Right renal pelvis (tissue), 4 donors: Measurements from ENCODE around the gene PLA2G7. TPM values are rescaled to one million over a fixed set of nuclear protein-coding genes. Genes with fewer than 3 reads are reported as not detected.

Experiments
- DNase-seq, 4 donors: peaks; one replicate each; pipeline ENCODE4 v3.0.0-alpha.2; 2013; ENCODE audit warnings: low read depth in 4 of 4, low spot score in 3 of 4, missing footprints in 1 of 4
- polyA plus RNA-seq, 4 donors: library from polyadenylated mRNA; unstranded; fragments of 120-200 nt; gene quantifications; one replicate each; pipeline ENCODE4 v1.2.1, GENCODE V29; 2013; ENCODE audit not compliant: insufficient read length in 4 of 4

Gene PLA2G7
- polyA plus RNA-seq, 4 donors = 2.6 to 3.1 (median 3.1) TPM

- no peak for DNase-seq
These were observed 44.9 kb downstream of the PLA2G7 start for GRCh38 chr6:46690141-46690755.

- no peak for DNase-seq
These were observed 45.5 kb downstream of the PLA2G7 start for GRCh38 chr6:46689657-46690056.

GRCh38 chr6:46688966-46689335 is 46.2 kb downstream of the PLA2G7 start:
- no peak for DNase-seq

GRCh38 chr6:46688117-46688965 is 46.8 kb downstream of the PLA2G7 start:
- no peak for DNase-seq

GRCh38 chr6:46687619-46688097 is 47.5 kb downstream of the PLA2G7 start, which contains the start of gene TDRD6:
TDRD6 (plus strand) TSS chr6:46687885; CDS start chr6:46688129, 244 bp downstream.
- no peak for DNase-seq

- DNase-seq = no peak
These were observed 50.4 kb downstream of the PLA2G7 start for GRCh38 chr6:46684771-46685170.

GRCh38 chr6:46677314-46677654 is 57.9 kb downstream of the PLA2G7 start:
- no peak for DNase-seq

GRCh38 chr6:46676604-46677313 is 58.4 kb downstream of the PLA2G7 start:
- no peak for DNase-seq

GRCh38 chr6:46674410-46674809 is 60.8 kb downstream of the PLA2G7 start:
- DNase-seq = no peak

GRCh38 chr6:46667377-46667776 is 67.8 kb downstream of the PLA2G7 start:
- DNase-seq = no peak

GRCh38 chr6:46661483-46661882 is 73.7 kb downstream of the PLA2G7 start:
- no peak for DNase-seq

GRCh38 chr6:46657642-46658041 is 77.5 kb downstream of the PLA2G7 start:
- DNase-seq = no peak

GRCh38 chr6:46655803-46656202 is 79.4 kb downstream of the PLA2G7 start:
- no peak for DNase-seq

Other genes starting within 250 kb of the PLA2G7 start
- 10 to 100 TPM; 23.7 to 31.3 (median 28.1) TPM for gene RCAN2, start 243.9 kb downstream of the PLA2G7 start, polyA plus RNA-seq
- gene CYP39A1, start 82.6 kb downstream of the PLA2G7 start, polyA plus RNA-seq = 10 to 100 TPM in 1 of 4 donors, 1 to 10 TPM in 3; 7.4 to 10.2 (median 8.9) TPM
- gene SLC25A27, start 82.4 kb downstream of the PLA2G7 start, polyA plus RNA-seq = 10 to 100 TPM; 32.1 to 41.8 (median 34.0) TPM
- 1 to 10 TPM in 3 of 4 donors, under 1 TPM in 1; 0.90 to 4.9 (median 1.7) TPM for gene TDRD6, start 47.5 kb downstream of the PLA2G7 start, polyA plus RNA-seq
- not detected for gene ANKRD66, start 11.6 kb upstream of the PLA2G7 start, polyA plus RNA-seq
- under 1 TPM in 1 of 4 donors, not detected in 3; 0.03 TPM for gene MEP1A, start 58.0 kb upstream of the PLA2G7 start, polyA plus RNA-seq
- gene ADGRF5, start 186.6 kb upstream of the PLA2G7 start, polyA plus RNA-seq = 10 to 100 TPM; 24.3 to 36.7 (median 33.6) TPM